Measurements from ENCODE around the gene THSD8. TPM values are rescaled to one million over a fixed set of nuclear protein-coding genes. Genes with fewer than 3 reads are reported as not detected.

Gene THSD8
- total RNA-seq, 2 experiments from 2014 or later: 27.9 to 29.8 TPM

DNA sequence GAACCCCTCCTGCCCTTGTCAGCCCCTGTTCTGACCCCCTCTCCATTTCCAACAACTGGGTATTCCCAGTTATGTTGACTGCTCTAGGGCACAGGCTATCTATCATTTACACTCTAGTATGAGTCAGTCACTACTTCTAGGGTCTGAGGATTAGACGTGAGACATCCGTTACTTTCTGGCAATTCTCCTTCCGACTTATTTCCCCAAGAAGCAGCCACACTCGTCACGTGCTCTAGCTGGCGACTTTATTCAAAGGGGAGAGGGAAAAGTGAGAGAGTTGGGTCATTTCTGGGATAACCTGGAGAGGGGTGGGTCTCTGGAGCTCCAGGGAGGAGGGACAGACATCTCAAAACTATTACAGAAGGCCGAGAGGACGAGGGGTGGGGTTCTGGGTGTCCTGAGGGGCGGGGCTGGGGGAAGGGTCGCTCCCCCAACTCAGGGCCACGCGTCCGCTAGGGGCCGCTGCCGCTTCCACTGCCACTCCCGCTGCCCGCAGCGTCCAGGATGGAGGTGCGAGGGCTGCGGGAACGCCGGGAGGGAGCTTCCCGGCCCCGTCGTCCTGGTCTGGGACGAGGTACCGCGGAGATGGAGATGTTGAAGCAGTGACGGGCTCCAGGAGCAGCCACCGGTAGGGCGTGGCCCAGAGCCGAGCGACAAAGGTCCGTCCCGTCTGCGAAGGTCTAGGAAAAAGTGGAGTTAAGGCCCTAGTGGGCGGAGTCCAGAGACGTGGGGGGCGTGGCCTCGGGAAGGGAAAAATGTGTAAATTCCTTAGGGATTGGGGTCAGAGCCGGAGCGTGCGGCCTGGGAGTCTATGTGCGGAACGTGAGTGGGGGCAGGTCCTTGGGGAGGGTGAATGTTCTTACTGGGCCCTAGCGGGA, 23.6 kb downstream of the THSD8 start:
- Mint-ChIP-seq H3K36me3 (no peaks in the 10 kb centered on the region), H3K27me3 (peaks cover 37% of the 10 kb centered on the region), H3K4me3 (no peak overlapping the region), H3K9me3 (ENCODE audit: low read depth) (no peaks in the 10 kb centered on the region), H3K27ac (no peak overlapping the region), H3K4me1 (peaks cover 11% of the 10 kb centered on the region)
- CTCF ChIA-PET: interaction anchor here (0.7 to 3.4 kb wide), 9 partner anchors 12 to 140 kb away, joined by 3 to 17 read pairs (median 3); no protein-coding TSS in a partner anchor
- ATAC-seq (no peak), DNase-seq (no peak)

DNA sequence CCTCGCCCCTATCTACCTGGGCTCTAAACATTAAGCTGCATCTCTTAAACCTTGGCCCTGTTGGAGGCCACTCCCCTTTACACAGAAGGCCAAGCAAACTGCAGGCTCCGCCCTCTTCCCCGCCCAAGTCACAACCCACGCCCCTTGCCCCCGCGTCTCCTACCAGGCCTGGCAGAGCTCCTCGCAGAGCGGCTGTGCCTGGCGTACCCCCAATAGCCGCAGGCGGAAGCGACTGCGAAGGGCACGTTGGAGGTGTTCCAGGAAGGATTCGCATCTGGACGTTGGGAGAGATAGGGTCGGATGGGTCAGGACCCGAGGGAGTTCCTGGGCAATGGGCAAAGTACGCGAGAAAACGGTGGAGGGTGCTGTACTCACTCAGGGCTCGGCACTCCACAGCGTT, 26.6 kb downstream of the THSD8 start:
- peak; percentile 57 for ATAC-seq

DNA sequence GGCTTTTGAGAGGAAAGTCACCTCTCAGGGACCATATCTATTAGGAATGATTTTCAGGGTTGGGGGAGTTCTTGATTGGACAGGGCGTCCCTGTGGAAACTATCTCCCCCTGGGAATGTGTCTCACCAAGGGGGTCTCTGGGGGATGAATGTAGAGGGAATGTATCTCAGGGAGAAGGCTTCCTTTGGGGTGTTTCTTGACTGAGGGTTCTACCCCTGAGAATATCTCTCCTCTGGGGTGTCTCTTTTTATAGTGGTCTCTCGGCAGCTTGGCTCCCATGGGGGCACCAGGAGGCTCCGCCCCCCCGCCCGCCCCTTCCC, 31.5 kb downstream of the THSD8 start:
- H3K9me3 Mint-ChIP-seq (ENCODE audit: low read depth): no peaks in the 10 kb centered on the region
- H3K27me3 Mint-ChIP-seq: peaks cover 85% of the 10 kb centered on the region
- no peak for DNase-seq
- CTCF ChIA-PET: interaction anchor here (1.2 kb wide), 1 partner anchor 37 kb away, joined by 4 read pairs; no protein-coding TSS in a partner anchor
- ATAC-seq: no peak
- H3K4me3 Mint-ChIP-seq: no peak overlapping the region
- peak overlapping the region; percentile 20 for H3K27ac Mint-ChIP-seq
- H3K4me1 Mint-ChIP-seq: peaks cover 17% of the 10 kb centered on the region
- H3K36me3 Mint-ChIP-seq: no peaks in the 10 kb centered on the region

More for the DNA sequence above, 26.6 kb downstream of the THSD8 start:
- Mint-ChIP-seq H3K4me1 (peaks cover 22% of the 10 kb centered on the region), H3K27me3 (peaks cover 64% of the 10 kb centered on the region), H3K9me3 (ENCODE audit: low read depth) (no peaks in the 10 kb centered on the region), H3K4me3 (no peak overlapping the region), H3K27ac (no peak overlapping the region), H3K36me3 (no peaks in the 10 kb centered on the region)
- CTCF ChIA-PET: interaction anchor here (0.7 to 2.2 kb wide), 6 partner anchors 9 to 71 kb away, joined by 3 to 8 read pairs (median 4); partner anchors contain the start of genes PRDX2 and THSD8
- peak; percentile 53 for DNase-seq

DNA sequence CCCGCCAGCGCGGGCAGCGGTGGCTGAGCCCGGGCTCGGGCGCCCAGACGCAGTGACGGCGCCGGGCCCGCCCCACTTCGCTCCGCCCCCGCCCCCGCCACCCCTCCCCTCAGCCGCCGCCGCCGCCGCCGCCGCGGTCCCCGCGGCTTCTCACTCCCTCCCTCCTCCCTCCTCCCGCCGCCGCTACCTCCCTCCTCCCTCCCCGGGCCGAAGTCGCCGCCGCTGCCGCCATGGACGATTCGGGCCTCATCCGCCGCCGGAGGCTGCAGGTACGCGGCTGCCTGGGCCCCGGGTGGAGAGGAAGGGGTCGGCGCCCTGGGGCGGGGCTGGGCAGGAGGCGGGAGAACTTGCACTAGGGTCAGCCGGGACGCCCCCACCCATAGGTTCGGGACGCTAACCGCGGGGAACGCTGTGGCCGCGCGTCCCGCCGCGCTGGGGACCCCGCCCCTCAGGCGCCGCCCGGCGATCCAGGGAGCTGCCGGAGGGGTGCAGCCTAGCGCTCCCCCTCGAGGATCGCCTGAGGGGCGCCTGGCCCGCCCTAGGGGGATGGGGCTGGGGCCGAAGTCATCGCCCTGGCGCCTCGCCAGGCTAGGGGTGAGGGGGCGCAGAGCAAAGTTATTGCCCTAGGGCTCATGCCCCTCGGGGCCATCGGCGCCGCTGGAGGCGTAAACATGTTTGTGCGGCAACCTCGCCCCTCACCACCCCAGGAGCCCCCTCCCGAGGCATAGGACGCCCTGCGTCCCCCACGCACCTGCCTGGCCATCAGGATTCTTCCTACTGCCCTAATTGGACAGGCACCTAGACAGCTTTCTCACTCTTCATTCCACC, 32.1 kb downstream of the THSD8 start:
- Mint-ChIP-seq H3K36me3 (no peaks in the 10 kb centered on the region), H3K4me3 (no peak overlapping the region), H3K27ac (no peak overlapping the region), H3K9me3 (ENCODE audit: low read depth) (no peaks in the 10 kb centered on the region), H3K27me3 (peaks cover 82% of the 10 kb centered on the region), H3K4me1 (peaks cover 16% of the 10 kb centered on the region)
- ATAC-seq (peak; percentile 7), DNase-seq (no peak)
- CTCF ChIA-PET: interaction anchor here (1.2 to 2.2 kb wide), 6 partner anchors 13 to 100 kb away, joined by 3 to 9 read pairs (median 5); partner anchors contain the start of genes RNASEH2A and TRIR

DNA sequence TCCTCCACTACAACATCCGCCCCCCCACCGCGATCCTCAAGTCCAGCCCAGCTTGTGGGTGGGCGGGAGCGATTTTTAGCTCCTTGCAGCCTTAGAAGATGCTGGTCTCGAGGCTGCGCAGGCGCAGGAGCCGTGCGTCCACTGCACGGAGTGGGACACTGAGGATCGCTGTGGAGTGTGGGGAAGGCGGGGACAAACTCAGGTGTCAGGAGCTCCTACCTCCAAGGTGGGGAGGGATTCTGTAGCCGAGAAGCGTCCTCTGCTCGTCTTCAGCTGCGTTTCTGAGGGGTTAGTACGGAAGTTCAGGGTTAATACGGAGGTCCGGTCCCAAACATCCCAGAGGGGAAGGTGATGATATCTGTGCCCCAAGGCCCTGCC, 32.7 kb downstream of the THSD8 start, which contains the start of gene RTBDN:
Gene RTBDN (minus strand): TSS at position 14 of the 378 bp plus-strand sequence. CDS start 4,600 bp downstream, outside the sequence.
- ATAC-seq: no peak
- DNase-seq: no peak
- H3K27me3 Mint-ChIP-seq: peaks cover 83% of the 10 kb centered on the region
- H3K4me1 Mint-ChIP-seq: peaks cover 22% of the 10 kb centered on the region
- no peaks in the 10 kb centered on the region for H3K36me3 Mint-ChIP-seq
- CTCF ChIA-PET: interaction anchor here (0.6 to 2.2 kb wide), 7 partner anchors 13 to 100 kb away, joined by 3 to 9 read pairs (median 4); partner anchors contain the start of genes RNASEH2A and TRIR
- H3K27ac Mint-ChIP-seq: no peak within 1 kb of the TSS
- H3K9me3 Mint-ChIP-seq (ENCODE audit: low read depth): no peaks in the 10 kb centered on the region
- no peak within 1 kb of the TSS for H3K4me3 Mint-ChIP-seq

DNA sequence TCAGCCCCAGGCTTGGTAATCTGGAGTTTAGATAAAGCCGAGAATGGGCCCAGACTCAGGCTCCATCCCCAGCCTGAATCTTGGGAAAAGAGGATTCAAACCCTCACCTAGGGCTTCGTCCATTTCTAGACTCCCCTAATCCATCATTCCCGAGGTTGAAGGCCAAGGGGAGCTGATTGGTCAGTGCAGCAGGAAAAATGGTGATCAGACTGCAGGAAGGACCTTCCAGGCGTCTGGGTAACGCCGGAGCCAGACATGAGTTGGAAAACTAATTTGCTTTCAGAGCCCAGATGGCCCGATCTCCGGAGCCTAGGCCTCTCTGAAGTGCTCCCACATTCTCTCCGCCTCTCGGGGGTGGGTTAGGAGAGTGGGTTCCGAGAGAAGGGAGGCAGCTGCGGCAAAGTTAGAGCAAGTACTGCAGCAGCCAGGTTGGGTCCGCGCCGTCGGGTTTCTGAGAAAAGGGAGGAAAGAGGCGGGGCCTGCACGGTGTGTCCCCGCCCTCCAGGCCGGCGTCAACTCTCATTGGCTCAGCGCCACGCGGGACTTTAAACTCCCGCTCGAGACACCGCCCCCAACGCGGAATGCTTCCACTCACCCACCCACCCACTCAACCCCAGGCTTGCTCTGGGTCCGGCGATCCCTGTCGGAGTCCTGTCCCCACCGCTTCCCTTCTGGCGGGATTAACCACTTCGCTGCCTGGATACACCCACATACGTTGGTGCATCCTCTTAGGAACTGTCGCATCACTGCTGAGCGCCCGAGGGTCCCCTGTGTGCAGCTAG, 33.3 kb downstream of the THSD8 start:
- Mint-ChIP-seq H3K36me3 (no peaks in the 10 kb centered on the region), H3K9me3 (ENCODE audit: low read depth) (no peaks in the 10 kb centered on the region), H3K4me3 (no peak overlapping the region), H3K27ac (no peak overlapping the region), H3K27me3 (peaks cover 83% of the 10 kb centered on the region), H3K4me1 (peaks cover 22% of the 10 kb centered on the region)
- DNase-seq: no peak
- CTCF ChIA-PET: interaction anchor here (0.6 to 2.4 kb wide), 7 partner anchors 12 to 101 kb away, joined by 3 to 18 read pairs (median 6); partner anchors contain the start of genes RNASEH2A and TRIR
- no peak for ATAC-seq

DNA sequence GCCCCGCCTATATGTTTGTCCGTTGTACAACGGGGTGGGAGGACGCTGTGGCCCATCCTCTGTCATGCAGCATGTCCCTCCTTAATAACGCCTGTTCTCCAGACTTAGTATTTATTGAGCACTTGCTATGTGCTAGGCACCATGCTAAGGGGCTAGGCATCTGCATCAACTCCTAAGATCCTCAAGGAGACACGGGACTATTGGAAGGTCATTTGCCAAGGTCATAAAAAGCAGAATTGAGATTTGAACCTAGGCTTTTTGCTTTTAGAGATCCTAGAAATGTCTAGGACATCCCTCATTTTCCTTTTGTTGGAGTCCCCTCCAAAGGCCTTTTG, 34.6 kb downstream of the THSD8 start:
- no peak overlapping the region for H3K4me3 Mint-ChIP-seq
- no peaks in the 10 kb centered on the region for H3K9me3 Mint-ChIP-seq (ENCODE audit: low read depth)
- CTCF ChIA-PET: interaction anchor here (0.6 to 2.4 kb wide), 9 partner anchors 11 to 159 kb away, joined by 3 to 18 read pairs (median 3); partner anchors contain the start of gene GCDH
- ATAC-seq: no peak
- H3K27ac Mint-ChIP-seq: no peak overlapping the region
- no peaks in the 10 kb centered on the region for H3K36me3 Mint-ChIP-seq
- DNase-seq: no peak
- peaks cover 84% of the 10 kb centered on the region for H3K27me3 Mint-ChIP-seq
- H3K4me1 Mint-ChIP-seq: peaks cover 30% of the 10 kb centered on the region

DNA sequence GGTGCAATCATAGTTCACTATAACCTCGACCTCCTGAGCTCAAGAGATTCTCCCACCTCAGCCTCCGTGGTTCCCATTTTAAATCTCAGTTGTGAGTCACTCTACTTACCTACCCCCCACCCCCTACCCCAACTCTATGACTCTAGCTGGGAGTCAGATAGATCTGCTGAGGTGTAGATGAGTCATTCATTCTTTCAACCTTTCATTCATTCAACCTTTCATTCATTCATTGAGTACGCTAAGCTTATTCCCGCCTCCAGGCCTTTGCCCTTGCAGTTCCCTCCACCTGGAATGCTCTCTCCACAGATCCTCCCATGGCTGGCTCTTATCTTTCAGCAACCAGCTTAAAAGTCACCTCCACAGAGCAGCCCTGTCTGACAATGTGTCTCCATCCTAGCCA, 35.4 kb downstream of the THSD8 start:
- DNase-seq: no peak
- Mint-ChIP-seq H3K36me3 (no peaks in the 10 kb centered on the region), H3K4me1 (peaks cover 31% of the 10 kb centered on the region), H3K27ac (no peak overlapping the region), H3K27me3 (peaks cover 82% of the 10 kb centered on the region), H3K4me3 (no peak overlapping the region), H3K9me3 (ENCODE audit: low read depth) (no peaks in the 10 kb centered on the region)
- ATAC-seq: no peak
- CTCF ChIA-PET: interaction anchor here (0.6 to 2.4 kb wide), 11 partner anchors 9 to 159 kb away, joined by 3 to 18 read pairs (median 3); no protein-coding TSS in a partner anchor

DNA sequence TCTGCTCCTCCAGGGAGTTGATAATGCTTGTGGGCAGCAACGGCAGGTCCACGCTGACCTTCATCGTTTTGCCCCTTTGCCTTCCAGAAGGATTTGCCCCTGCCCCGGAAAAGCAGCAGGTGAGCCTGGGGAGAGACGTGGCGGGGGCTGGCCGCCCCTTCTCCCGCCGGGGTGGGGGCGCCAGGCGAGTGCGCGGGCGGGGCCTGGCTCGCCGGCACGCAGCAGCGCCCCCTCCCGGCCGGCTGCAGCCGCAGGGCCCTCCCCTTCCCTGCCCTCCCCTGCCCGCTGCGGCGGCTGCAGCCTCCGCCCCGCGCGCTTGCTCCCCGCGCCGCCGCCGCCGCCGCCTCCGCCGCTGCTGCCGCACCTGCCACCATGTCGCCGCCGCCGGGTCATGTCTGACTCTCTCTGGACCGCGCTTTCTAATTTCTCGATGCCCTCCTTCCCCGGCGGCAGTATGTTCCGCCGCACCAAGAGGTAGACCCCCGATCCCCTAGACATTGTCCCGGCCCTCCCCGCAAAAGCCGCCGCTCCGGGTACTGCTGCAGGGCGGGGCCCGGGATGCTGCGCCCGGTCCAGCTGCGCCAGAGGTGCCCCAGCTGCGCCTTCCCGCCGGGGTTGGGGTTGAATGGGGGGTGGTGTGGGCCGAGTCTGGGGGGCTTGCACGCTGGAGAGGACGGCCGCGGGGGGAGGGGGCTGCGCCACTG, 36.5 kb downstream of the THSD8 start, which contains the start of gene MAST1:
Gene MAST1 (plus strand): TSS at position 334 of the 704 bp plus-strand sequence. CDS start 58 bp downstream, at position 392.
- DNase-seq (peak; percentile 57), ATAC-seq (peak; percentile 65)
- H3K36me3 Mint-ChIP-seq: no peaks in the 10 kb centered on the region
- no peak within 1 kb of the TSS for H3K27ac Mint-ChIP-seq
- H3K4me1 Mint-ChIP-seq: peaks cover 22% of the 10 kb centered on the region
- H3K4me3 Mint-ChIP-seq: peak within 1 kb of the TSS; percentile 22
- CTCF ChIA-PET: interaction anchor here (1.0 to 1.7 kb wide), 5 partner anchors 8 to 72 kb away, joined by 3 to 8 read pairs (median 3); no protein-coding TSS in a partner anchor
- no peaks in the 10 kb centered on the region for H3K9me3 Mint-ChIP-seq (ENCODE audit: low read depth)
- H3K27me3 Mint-ChIP-seq: peaks cover 77% of the 10 kb centered on the region

DNA sequence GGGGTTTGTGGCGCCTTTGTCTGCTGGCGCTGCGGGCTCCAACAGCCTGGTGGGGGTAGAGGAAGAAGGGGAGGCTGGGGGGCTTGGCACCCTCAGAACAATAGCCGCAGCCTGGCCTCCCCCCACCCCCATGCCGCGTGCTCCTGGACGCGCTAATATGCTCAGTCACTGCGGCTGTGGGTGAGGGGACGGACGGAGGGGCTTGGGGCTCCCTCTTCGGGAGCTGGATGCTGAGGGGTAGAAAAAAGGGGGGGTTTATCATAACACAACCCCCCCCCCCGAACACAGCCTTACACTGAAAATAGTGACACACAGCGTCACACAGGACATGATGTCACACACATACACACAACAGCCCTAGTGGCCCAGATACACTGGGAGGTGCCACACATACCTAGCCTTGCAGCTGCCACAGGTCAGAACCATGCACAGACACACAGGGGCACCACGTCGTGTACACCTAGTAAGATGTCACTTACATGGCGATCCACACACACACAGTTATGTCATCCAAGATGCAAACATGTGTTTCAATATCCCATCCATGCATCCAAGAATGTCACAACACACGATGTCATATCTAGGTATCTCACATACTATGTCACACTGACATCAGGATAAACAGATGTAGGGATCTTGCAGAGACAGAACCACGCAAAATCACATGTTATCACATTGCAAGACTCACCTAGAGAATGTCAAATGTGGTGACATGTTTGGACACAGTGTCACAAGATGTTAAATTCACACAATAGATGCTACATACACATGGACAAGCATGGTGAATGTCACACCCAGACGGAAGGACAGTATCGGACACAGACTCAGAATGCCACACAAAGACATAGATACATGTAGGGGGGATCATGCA, 37.3 kb downstream of the THSD8 start:
- no peak overlapping the region for H3K27ac Mint-ChIP-seq
- DNase-seq (peak; percentile 50), ATAC-seq (no peak)
- peak overlapping the region; percentile 9 for H3K4me3 Mint-ChIP-seq
- no peaks in the 10 kb centered on the region for H3K9me3 Mint-ChIP-seq (ENCODE audit: low read depth)
- no peaks in the 10 kb centered on the region for H3K36me3 Mint-ChIP-seq
- CTCF ChIA-PET: interaction anchor here (1.0 to 1.7 kb wide), 4 partner anchors 8 to 73 kb away, joined by 3 to 8 read pairs (median 3); no protein-coding TSS in a partner anchor
- peaks cover 20% of the 10 kb centered on the region for H3K4me1 Mint-ChIP-seq
- peaks cover 77% of the 10 kb centered on the region for H3K27me3 Mint-ChIP-seq
